Measurements from ENCODE around the gene MIB2.

GRCh38 chr1:1629430-1630190, 14.3 kb downstream of the MIB2 start:
- TF ChIP-seq CTCF (IDR thresholded peaks at IDR 0.05) (no peak), EP300 (IDR thresholded peaks at IDR 0.05) (no peak)

Data from tibial nerve (tissue), 4 donors.